Hepatic stellate cell (primary cell): ENCODE data around the gene ARHGAP42.
A peak's percentile ranks its signal among the peaks of the same experiment; 100 is the strongest.

ENCODE experiments used
- DNase-seq: peaks from one replicate; pipeline ENCODE4 v3.0.0; 2011; ENCODE audit warnings: low spot score

ARHGAP42 gene

DNA sequence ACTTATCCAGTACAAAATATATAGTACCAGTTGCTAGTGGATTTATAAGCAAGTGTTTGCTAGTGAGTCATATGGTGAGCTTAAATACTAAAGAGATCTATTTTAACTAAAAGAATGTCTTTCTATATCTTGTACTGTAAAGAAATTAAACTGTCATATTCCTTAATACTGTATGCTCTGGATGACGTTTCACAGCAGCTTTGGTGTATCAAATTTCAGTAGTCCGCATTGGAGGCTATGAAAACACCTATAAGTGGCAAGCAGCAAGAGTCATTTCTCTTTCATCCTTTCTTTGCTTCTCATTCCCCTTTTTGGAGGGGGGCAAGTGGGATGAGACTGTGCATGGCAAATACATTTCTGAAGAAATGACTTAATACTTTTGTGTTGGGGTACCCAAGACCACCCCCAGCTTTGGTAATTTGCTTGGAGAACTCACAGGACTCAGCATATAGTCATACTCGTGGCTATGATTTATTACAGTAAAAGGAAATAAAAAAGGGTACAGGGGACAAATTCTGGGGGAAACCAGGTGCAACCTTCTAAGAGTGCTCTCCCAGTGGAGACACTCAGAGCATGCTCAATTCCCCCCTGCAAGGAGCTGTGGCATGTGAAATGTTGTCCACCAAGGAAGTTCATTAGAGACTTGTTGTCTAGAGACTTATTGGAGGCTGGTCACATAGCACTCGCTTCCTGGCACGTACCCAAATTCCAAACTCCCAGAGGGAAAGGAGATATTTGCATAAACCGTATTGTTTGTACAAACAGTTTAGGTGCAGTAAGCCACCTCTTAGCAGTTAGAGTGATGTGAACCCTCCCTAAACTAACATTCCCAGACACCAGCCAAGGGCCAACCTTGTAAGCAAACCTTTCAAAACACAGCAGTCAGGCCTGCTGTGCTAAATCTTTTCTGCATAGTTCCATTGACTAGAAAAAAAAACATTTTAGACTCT, 231.7 kb downstream of the ARHGAP42 start:
- no peak for DNase-seq

DNA sequence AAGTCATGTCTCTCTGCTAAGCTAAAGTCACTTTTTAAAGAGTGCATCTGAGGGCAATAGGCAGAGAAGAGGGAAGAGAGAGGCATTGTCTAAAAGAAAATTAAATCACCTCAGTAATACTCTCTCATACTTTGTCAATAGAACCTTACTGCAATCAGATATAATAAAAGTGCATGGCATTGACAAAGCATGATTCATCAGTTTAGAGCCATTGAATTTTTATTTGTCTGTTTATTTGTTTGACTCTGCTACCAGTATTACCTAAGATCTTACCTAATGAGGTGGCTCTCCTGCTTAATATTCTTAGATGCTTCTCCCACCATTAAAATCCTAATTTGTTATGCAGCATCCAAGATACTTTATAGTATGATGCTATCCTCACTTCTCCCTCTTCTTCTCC, 233.5 kb downstream of the ARHGAP42 start:
- DNase-seq: no peak

DNA sequence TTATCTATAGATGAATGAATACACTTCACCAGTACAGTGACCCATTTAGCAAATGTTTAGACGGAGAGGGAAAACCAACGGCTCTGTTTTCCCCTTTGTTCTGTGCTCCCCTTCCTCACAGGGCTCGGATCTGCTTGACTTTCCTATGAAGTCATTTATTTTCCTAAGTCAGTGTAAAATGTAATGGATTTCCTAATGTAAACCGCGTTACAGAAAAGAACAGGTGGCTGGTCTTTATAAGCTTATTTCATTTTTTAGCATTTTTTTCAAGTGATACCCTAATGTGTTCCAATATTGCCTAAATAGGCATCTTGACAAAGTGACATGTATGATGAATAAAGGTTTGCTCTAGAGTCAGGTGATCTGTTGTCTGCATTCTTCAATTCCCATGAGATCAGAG, 235.0 kb downstream of the ARHGAP42 start:
- DNase-seq: no peak

DNA sequence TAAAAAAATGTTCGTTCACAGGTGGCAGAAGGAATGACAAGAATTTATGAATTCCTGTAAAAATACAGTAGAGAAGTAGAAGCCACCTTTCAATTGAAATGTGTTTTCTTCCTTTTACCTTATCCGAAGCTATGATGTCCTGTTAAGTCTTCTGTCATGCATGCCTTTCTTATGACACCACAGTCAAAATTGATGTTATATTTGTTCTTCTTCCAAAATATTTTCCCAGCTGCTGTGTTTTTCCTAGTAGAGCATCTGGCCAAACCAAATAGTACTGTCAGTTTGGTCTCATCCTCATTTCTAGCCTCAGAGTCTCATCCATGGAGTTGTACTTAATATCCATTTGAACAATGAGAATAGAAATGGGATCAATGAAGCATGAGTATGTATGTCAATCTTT, 236.5 kb downstream of the ARHGAP42 start:
- no peak for DNase-seq

DNA sequence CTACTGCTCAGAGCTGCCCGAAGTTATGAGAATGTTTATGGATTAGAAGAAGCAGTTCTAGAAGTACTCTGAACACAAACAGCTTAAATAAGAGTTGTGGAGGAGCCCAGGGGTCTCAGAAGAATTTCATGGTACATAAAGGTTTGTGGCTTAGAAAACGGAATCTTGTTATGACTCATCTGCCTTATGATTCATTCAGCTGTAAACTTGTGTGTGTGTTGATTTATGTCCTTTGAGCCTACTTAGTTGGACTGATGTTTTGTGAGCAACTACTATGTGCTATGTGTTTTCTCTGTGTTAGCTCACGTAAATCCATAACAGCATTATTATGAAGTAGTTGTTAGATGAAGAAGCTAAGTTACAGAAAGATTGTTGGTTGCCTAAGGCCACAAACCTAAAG, 238.8 kb downstream of the ARHGAP42 start:
- DNase-seq: no peak

DNA sequence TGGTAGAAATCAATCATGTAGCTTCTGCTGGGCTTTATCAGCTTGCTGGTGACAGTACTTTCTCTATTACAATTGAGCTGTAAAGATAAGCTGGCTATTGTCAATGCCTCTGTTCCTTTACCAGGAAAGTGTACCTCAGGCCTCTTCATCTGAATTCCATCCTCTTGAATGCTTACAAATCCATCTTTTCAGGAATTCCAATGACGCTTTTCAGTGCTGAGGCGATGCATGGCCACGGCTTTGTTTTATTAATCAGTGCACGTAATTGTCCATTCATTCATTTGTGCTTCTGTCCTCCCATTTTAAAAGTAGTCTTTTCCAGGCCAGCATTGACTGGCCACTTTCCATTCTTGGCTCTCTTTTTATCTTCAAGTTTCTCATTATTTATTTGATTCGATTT, 240.5 kb downstream of the ARHGAP42 start:
- no peak for DNase-seq

DNA sequence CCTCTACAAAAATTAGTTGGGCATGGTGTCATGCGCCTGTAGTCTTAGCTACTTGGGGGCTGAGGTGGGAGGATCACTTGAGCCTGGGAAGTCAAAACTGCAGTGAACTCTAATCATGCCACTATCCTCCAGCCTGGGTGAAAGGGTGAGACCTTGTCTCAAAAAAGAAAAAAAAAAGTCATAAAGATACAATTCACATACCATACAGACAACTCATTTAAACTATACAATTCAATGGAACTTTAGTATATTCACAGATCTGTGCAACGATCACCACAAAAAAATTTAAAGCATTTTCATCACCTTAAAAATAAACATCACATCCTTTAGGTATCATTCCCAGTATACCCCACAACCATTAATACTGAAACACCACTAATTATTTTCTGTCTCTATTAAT, 241.3 kb downstream of the ARHGAP42 start:
- DNase-seq: no peak

DNA sequence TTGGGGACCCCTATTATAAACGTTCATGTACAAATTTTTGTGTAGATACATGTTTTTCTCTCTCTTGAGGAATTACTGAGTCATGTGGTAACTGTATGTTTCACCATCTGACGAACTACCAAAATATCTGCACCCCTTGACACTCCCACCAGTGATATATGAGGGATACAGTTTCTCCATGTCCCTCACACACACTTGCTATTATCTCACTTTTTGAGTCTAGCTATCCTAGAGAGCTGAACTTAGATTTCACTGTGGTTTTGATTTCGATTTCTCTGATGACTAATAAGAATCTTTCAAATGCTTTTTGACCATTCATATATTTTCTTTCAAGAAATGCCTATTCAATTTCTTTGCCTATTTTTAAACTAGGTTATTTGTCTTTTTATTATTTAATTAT, 242.3 kb downstream of the ARHGAP42 start:
- no peak for DNase-seq

DNA sequence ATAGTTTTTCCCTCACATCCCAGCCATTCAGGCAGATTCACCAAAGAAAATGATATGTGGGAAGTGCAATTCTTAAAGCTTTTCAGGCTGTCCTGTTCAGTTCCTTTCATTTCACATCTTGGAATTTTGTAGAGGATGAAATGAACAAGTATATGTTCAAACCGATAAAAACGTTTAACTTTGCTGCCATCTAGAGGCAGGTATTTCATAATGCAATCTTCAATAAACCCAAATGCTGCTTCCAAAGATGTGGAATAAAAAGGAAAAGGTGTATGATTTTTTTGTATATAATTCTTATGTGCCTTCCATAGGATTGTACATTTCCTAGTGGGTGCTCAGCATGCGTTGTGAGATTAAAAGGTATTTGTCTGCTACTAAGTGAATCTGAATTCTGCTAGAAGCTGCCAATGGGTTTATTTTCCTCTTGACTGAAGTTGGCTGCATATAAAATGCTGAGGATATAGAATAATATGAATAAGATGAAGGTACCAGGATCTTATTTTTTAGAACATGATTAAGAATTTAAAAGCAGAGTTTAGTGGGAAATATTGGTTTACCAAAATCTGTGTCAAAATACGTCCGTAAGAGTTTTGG, 243.2 kb downstream of the ARHGAP42 start:
- no peak for DNase-seq

DNA sequence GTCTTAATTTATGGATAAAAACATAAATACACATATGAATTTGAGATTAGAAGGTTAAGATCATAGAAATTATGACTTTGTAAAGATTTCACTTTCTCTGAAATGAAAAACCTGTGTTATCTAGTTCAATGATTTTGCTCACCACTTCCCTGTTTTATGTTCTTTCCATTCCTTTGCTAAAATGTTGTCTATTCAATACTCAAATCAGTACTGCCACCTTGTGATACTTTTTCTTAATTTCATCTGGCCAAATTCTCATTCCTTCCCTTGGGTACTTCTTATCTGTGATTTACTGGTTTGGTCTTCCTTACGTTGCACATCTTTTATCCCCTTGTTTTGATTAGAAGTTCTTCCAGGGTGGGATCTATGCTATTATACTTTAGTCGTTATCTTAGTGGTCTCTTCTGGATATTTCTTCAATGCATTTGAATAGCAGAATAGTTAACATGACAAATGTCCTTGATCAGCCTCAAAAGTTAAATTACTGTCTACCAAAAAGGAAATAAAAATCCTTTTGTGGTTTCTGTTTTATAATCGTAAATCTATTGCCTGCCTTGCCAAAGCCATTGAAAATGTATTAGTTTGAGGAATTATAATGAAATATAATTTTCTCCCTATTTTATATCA, 245.5 kb downstream of the ARHGAP42 start:
- DNase-seq: peak; percentile 12

DNA sequence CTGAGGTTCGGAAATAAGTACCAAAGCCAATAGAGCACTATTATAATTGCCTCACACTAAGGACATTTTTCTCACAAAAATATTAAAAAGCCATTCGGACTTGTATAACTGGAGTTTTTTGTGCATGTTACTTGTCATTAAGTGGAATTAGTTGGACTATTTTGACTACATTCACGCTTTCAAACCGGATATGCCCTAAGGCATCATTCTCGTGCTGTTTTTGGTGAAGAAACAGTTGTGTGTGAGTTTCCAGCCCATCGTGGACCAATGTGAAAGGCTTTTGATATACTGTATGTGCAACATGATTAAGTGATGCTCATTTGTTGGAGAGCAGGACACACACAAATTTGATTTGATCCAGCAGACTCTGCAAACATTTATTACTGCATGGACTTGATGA, 249.7 kb downstream of the ARHGAP42 start:
- no peak for DNase-seq

DNA sequence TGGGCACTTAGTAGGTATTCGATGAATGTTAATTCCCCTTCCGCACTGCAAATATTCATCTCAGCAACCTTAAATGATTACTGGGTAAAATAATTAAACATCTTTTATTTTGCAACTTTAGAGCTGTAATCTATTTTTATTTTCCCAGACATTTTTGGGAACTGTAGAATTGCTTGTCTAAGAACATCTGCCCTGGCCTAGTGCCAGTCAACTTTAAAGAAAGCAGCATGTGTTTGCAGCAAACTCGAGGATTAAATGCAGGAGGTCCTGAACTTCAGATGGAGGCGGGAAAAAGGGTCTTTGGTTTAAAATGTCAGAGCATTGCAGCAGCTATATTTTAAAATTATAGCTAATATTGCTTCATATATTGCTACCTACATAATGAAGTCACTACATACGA, 252.5 kb downstream of the ARHGAP42 start:
- no peak for DNase-seq

DNA sequence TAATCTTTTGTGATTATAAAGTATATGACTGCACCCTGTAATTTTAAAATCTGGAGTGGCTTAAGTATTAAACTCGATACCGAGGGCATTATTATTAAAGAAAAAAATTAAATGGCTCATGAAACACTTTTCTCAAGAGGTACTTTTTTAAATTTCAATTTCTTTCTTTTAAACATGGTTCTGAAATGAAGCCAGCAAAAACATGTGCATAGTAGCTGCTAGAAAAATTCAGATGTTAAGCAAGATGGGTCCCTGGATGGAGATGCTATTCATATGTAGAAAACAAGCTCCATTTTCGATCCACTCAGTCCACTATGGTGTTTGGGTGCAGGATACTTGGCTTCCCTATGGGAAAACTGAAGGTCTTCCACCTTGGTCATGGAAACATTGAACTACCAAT, 253.0 kb downstream of the ARHGAP42 start:
- DNase-seq: no peak

DNA sequence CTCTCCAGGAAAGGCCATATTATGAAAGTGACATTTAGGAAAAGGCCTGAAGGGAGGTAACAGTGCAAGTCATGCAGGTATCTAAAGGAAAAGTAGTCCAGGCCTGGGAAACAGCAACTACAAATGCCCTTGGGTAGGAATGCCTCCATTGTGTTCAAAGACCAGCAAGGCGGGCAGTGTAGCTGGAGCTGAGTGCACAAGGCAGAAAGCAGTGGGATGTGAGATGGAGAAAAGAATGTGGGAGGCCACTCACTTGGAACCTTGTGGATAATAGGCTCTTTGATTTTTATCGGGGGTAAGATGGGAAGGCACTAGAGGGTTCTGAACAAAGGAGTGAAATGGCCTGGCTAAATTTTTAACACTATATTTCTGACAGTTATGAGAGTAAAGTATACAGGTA, 253.9 kb downstream of the ARHGAP42 start:
- DNase-seq: no peak

DNA sequence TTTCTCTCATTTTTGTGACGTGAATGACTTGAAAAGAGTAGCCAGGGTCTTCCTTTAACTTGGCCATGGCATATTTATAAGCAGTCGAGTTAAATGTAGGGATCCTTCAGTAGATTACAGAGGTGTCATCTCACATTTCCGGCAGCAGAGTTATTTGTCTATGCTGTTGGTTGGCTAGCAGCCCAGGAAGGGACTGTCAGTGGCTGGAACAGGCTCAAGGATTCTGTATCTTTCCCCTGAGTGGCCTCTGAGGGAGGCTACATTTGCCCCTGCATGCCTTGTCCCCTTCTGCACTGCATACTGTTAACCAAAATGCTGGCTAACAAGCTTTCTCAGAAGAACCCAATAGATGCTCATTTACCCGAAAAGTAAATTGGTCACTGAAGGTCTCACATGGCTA, 254.9 kb downstream of the ARHGAP42 start:
- no peak for DNase-seq

DNA sequence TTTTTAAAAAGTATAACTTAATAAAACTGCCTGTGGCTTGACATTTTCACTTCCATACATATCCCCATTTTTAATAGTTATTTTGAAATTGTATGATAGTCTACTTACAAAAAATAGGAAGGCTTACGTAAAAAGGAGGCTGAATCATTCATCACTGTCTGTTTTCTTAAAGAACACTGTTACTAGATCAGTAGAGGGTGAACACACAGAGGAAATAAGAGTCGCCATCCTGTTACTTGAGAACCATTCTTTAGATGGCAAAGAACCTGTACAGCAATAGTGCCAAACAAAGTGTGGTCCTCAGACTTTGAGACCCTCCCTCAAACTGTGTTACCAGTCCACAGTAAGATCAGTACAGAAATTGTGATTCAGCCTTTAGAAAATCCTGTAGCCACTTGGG, 261.8 kb downstream of the ARHGAP42 start:
- DNase-seq: no peak

DNA sequence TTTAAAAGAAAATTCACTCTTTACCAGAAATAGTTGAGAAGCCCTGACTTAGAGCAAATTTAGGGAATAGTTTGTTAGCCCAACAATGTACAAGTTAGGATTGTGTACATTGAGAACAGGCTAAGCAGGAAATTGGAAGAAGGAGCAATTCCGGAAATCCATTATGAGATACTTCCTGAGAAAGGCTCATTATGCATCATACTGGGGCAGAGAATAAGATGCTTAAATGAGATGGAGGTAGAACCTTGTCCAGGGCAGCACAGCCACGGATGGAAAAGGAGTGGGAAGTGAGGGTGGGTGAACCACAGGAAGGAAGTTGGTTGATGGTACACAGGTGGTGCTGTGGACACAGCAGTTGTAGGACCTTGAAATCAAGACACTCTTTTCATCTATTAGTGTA, 262.4 kb downstream of the ARHGAP42 start:
- DNase-seq: no peak

DNA sequence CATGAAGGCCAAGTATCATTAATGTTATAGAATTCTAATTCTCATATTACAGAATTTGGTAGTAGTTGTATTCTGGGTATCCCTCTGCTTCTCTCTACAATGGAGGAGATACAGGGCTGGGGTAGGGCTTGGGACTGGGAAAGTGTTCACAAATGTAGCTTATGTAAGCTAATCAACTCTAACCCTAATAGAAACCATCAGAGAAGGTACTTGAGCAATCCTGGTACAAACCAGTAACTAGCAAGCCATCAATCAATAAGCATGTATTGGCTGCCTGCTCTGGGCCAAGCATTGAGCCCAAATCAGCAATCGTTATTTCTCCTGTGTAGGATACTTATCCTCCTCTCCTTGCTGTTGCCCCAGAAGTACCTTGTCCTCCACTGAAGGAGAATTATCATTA, 268.2 kb downstream of the ARHGAP42 start:
- DNase-seq: no peak

DNA sequence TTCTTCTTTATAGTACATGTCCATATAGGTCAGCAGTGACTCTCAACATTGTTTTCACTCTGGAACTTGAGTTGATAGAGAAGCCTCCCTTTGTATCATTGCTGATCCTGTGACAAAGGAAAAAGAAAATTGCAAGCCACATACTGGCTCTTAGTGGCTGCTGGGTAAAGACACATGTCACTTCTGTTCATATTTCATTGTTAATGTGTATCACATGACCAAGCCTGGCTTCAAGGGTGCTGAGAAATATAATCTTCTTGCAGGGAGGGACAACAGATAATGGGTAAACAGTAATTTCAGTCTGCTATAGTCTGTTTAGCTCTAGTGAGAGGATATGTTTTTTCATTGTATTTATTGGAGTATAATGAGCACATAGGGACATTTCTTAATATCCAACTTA, 269.3 kb downstream of the ARHGAP42 start:
- no peak for DNase-seq

DNA sequence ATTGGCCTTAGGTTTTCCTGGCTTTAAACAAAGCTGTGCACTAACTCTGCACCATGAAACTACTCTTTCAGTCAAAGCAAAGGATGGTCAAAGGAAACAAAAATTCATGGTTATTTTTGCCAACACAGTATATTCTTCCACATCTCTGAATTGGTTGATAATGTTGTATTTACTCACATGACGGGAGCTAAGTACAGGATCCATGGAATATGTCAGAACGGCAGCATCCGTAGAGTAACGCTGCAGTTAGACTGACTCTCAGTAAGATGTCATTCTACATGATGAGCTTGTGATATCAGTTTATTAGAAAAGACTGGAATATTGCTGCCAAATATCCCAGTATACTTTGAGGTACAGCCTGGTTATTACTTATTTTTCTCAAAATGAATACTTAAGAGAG, 270.4 kb downstream of the ARHGAP42 start:
- no peak for DNase-seq

DNA sequence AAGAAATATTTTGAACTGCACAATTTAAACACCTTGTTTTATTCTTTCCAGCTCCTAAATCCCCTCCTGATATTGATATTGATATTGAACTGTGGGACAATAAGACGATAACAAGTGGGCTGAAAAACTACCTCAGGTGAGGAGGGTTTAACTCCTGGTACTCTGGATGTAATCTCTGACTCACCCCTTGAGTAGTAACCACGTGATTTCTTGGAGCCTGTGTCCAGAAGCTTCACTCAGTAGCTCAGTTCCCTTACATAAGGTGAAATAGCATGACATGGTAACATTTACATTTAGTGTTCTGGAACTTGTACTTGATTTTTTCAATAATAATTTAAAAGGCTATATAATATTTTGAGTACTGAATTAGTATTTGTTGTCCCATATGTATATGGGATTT, 274.5 kb downstream of the ARHGAP42 start:
- no peak for DNase-seq

DNA sequence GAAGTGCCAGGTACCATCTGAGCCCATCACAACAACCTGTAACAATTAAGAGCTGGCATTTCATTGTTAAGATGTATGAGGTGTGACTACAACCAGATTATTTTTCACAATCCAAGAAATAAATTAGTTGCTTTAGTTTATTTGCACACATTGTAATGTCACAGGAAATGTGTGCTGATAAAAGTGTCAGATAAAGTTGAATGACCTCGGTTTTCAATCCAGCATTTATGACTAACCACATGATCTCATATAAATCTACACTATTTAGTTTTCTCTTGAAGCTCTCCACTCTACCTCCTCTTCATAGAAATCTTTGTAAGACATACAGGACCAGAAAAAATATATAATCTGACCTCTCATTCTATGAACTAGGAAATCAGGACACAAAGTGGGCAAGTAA, 276.3 kb downstream of the ARHGAP42 start:
- DNase-seq: no peak

DNA sequence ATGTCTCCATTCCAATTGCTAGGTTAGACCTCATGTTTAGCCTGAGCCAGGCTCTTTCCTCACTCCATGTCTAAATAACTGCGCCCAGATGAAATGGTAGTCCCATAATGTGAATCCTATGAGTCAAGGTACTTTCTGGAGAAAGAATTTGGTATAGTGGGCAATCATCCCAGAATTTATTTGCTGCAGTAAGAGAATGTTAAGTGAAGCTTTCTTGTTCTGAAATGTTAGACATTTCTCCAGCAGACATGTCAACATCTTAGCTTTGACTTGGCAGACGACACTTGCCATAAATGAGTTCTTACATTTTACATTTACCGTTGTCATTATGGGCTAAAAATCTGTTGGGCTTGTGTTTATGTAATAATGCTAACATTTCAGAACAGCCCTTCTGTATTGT, 277.3 kb downstream of the ARHGAP42 start:
- DNase-seq: no peak
